Left cardiac atrium (tissue), 4 donors: ENCODE measurements around the gene HOXB8. TPM values are rescaled to one million over a fixed set of nuclear protein-coding genes. Genes with fewer than 3 reads are reported as not detected.

Source experiments
- ATAC-seq, 2 donors: fragments of 200-7000 bp; cut with Tn5 transposase; one replicate each; pipeline ENCODE4 v1.9.1; 2020; ENCODE audit warnings: mild to moderate bottlenecking in 2 of 2, moderate library complexity in 2 of 2
- DNase-seq: peaks from one replicate; pipeline ENCODE4 v3.0.0-alpha.2; 2020
- intact Hi-C, 2 donors: fragments of 100-400 bp; cut with DNase I; formaldehyde crosslinking; loops; one replicate each; pipeline versions ENCODE4 v1.14.1 to v1.15.1; 2022 to 2023
- total RNA-seq, 2 donors: library from RNA; stranded (reverse); fragmentation: NEBNext Ultra II Directional; extraction: Animal tissue kit (Norgen Biotek cat#: 25700); gene quantifications; one replicate each; pipeline ENCODE4 v1.2.1, GENCODE V29; 2021
- donor health status: DM: no; HTN: yes; CAD: no.
- donor health status: DM: no; HTN: yes; CAD: no; lungs with severe emphysema.
- donor health status: DM: yes; HTN: yes; CAD: no.
- donor health status: Dilated cardiomyopathy.

The HOXB8 gene
- total RNA-seq, 2 donors from 2014 or later, result 0.32 TPM; not detected in 1

GRCh38 chr17:48601539-48602425 lies 13.3 kb downstream of the HOXB8 start:
- DNase-seq (no peak), ATAC-seq (no peak)
- intact Hi-C loops, result no loop called here

- ATAC-seq (no peak), DNase-seq (no peak)
- intact Hi-C loops, result no loop called here
These were observed 13.9 kb downstream of the HOXB8 start for GRCh38 chr17:48601207-48601538.

GRCh38 chr17:48600244-48601098 lies 14.6 kb downstream of the HOXB8 start:
- ATAC-seq (no peak), DNase-seq (no peak)
- intact Hi-C loops, result no loop called here

GRCh38 chr17:48599354-48599753 lies 15.7 kb downstream of the HOXB8 start:
- intact Hi-C loops, result no loop called here
- DNase-seq, result no peak
- ATAC-seq, result no peak

- intact Hi-C loops, result no loop called here
- ATAC-seq (no peak), DNase-seq (no peak)
These were observed 16.4 kb downstream of the HOXB8 start for GRCh38 chr17:48598736-48599135.

- intact Hi-C loops, result no loop called here
- DNase-seq (peak; percentile 42), ATAC-seq (peak; percentile 27 to 55)
These were observed 17.1 kb downstream of the HOXB8 start for GRCh38 chr17:48597778-48598631.

GRCh38 chr17:48597528-48597777 lies 17.6 kb downstream of the HOXB8 start:
- intact Hi-C loops, result no loop called here
- no peak for DNase-seq
- no peak for ATAC-seq

- DNase-seq (no peak), ATAC-seq (peak in 1 of 2 donors; percentile 13)
- intact Hi-C loops, result no loop called here
These were observed 18.2 kb downstream of the HOXB8 start for GRCh38 chr17:48596735-48597527.

- no peak for DNase-seq
- intact Hi-C loops, result no loop called here
- no peak for ATAC-seq
These were observed 18.9 kb downstream of the HOXB8 start for GRCh38 chr17:48596000-48596734.

- ATAC-seq (no peak), DNase-seq (no peak)
- intact Hi-C loops, result no loop called here
These were observed 19.7 kb downstream of the HOXB8 start for GRCh38 chr17:48595278-48595999.

- ATAC-seq, result no peak
- DNase-seq, result no peak
- intact Hi-C loops, result loop anchor here in 1 of 2 donors (5.0 kb wide), 1 partner anchor 102 kb away; no protein-coding TSS in a partner anchor
These were observed 20.4 kb downstream of the HOXB8 start for GRCh38 chr17:48594538-48595277.

- intact Hi-C loops, result loop anchor here in 1 of 2 donors (5.0 kb wide), 1 partner anchor 102 kb away; no protein-coding TSS in a partner anchor
- peak; percentile 61 to 74 for ATAC-seq
These were observed 21.1 kb downstream of the HOXB8 start for GRCh38 chr17:48593840-48594537.

GRCh38 chr17:48593126-48593829 lies 21.8 kb downstream of the HOXB8 start, which contains the start of gene HOXB5:
TSS of gene HOXB5 (minus strand) at chr17:48593779. CDS start at chr17:48593682, 97 bp downstream.
- DNase-seq, result no peak
- intact Hi-C loops, result loop anchor here in 1 of 2 donors (5.0 kb wide), 1 partner anchor 101 kb away; no protein-coding TSS in a partner anchor
- ATAC-seq, result peak in 1 of 2 donors; percentile 16

More at GRCh38 chr17:48593840-48594537, 21.1 kb downstream of the HOXB8 start:
- DNase-seq, result peak; percentile 72

GRCh38 chr17:48592577-48592976 lies 22.5 kb downstream of the HOXB8 start:
- DNase-seq (no peak), ATAC-seq (no peak)
- intact Hi-C loops, result loop anchor here in 1 of 2 donors (5.0 kb wide), 1 partner anchor 100 kb away; no protein-coding TSS in a partner anchor

GRCh38 chr17:48592057-48592514 lies 23.0 kb downstream of the HOXB8 start:
- DNase-seq (no peak), ATAC-seq (no peak)
- intact Hi-C loops, result loop anchor here in 1 of 2 donors (5.0 kb wide), 1 partner anchor 100 kb away; no protein-coding TSS in a partner anchor
